OCI-LY1 (cell line): ENCODE results near the gene ATF2.

Experiments
- H2AFZ ChIP-seq: fragments of 200-600 bp; sonication (generic), shearing (Covaris generic); 2 replicates; pipeline ENCODE4 v1.6.0; 2014; ENCODE audit warnings: antibody characterized with exemption, mild to moderate bottlenecking, low read length
- H3F3A ChIP-seq: fragments of 200-600 bp; sonication (generic), shearing (Covaris generic); 2 replicates; pipeline ENCODE4 v1.6.0; 2014; ENCODE audit warnings: mild to moderate bottlenecking, antibody characterized with exemption, low read length, moderate library complexity; ENCODE audit not compliant: insufficient read depth
- H3K27ac ChIP-seq: fragments of 200-600 bp; sonication (generic); 2 replicates; pipeline ENCODE4 v1.5.1; 2014; ENCODE audit warnings: low read length, mixed run types, mild to moderate bottlenecking, low read depth; ENCODE audit not compliant: poor library complexity, severe bottlenecking
- H3K27me3 ChIP-seq: fragments of 200-600 bp; sonication (generic); 2 replicates; pipeline ENCODE4 v1.6.0; 2014; ENCODE audit warnings: antibody characterized with exemption, mild to moderate bottlenecking, low read length, moderate library complexity; ENCODE audit not compliant: insufficient read depth
- H3K36me3 ChIP-seq: fragments of 200-600 bp; sonication (generic); 2 replicates; pipeline ENCODE4 v1.6.1; 2014; ENCODE audit warnings: mild to moderate bottlenecking, antibody characterized with exemption, low read length, moderate library complexity, mixed read lengths; ENCODE audit not compliant: insufficient read depth
- H3K4me1 ChIP-seq: fragments of 200-600 bp; sonication (generic); 2 replicates; pipeline ENCODE4 v1.5.1; 2014; ENCODE audit warnings: mild to moderate bottlenecking, low read length, moderate library complexity; ENCODE audit not compliant: insufficient read depth, severe bottlenecking
- H3K4me2 ChIP-seq: fragments of 200-600 bp; sonication (generic), shearing (Covaris generic); 2 replicates; pipeline ENCODE4 v1.6.1; 2014; ENCODE audit warnings: low read length
- H3K4me3 ChIP-seq: fragments of 200-600 bp; sonication (generic); 2 replicates; pipeline ENCODE4 v1.5.1; 2014; ENCODE audit warnings: low read length, low read depth, mild to moderate bottlenecking, mixed read lengths; ENCODE audit not compliant: poor library complexity, severe bottlenecking
- H3K79me2 ChIP-seq: fragments of 200-600 bp; shearing (Covaris generic); 2 replicates; pipeline ENCODE4 v1.6.1; 2016; ENCODE audit warnings: mixed run types, low read length, mixed read lengths; ENCODE audit not compliant: insufficient read depth
- H3K9ac ChIP-seq: fragments of 200-600 bp; sonication (generic), shearing (Covaris generic); 2 replicates; pipeline ENCODE4 v1.6.1; 2014; ENCODE audit warnings: mild to moderate bottlenecking, low read length, mixed read lengths
- H3K9me2 ChIP-seq: fragments of 200-600 bp; sonication (generic), shearing (Covaris generic); 2 replicates; pipeline ENCODE4 v1.6.1; 2014; ENCODE audit warnings: low read depth, mild to moderate bottlenecking, low read length, mixed read lengths
- H3K9me3 ChIP-seq: fragments of 200-600 bp; shearing (Covaris generic); 2 replicates; pipeline ENCODE4 v1.6.1; 2014; ENCODE audit warnings: low read length, mixed read lengths
- H4K20me1 ChIP-seq: fragments of 200-600 bp; sonication (generic), shearing (Covaris generic); 2 replicates; pipeline ENCODE4 v1.6.0; 2016; ENCODE audit warnings: mild to moderate bottlenecking, low read length; ENCODE audit not compliant: insufficient read depth
- CTCF ChIP-seq: fragments of 200-600 bp; sonication (generic), shearing (Covaris generic); IDR thresholded peaks from 2 replicates; pipeline ENCODE4 v1.5.1; 2017; ENCODE audit warnings: mild to moderate bottlenecking, antibody characterized with exemption, low read length, moderate library complexity, mixed read lengths
- EZH2 ChIP-seq: fragments of 200-600 bp; sonication (generic), shearing (Covaris generic); IDR thresholded peaks from 2 replicates; pipeline ENCODE4 v1.8.0; 2017; ENCODE audit warnings: borderline replicate concordance, mixed run types, mild to moderate bottlenecking, antibody characterized with exemption, low read length, moderate library complexity, mixed read lengths

Gene ATF2

GRCh38 chr2:175176624-175177023 lies 8.6 kb upstream of the ATF2 start:
- Histone ChIP-seq H3K27me3 (no peaks in the 10 kb centered on the region), H3F3A (no peaks in the 10 kb centered on the region), H3K27ac (no peak overlapping the region), H3K4me2 (no peak overlapping the region), H3K4me3 (no peak overlapping the region), H3K9me2 (no peaks in the 10 kb centered on the region), H3K4me1 (peaks cover 11% of the 10 kb centered on the region), H3K9ac (no peak overlapping the region), H4K20me1 (no peaks in the 10 kb centered on the region), H3K79me2 (peaks cover 23% of the 10 kb centered on the region), H3K9me3 (no peaks in the 10 kb centered on the region), H2AFZ (no peak overlapping the region), H3K36me3 (peaks cover 79% of the 10 kb centered on the region)
- TF ChIP-seq EZH2 (no peak), CTCF (no peak)

DNA sequence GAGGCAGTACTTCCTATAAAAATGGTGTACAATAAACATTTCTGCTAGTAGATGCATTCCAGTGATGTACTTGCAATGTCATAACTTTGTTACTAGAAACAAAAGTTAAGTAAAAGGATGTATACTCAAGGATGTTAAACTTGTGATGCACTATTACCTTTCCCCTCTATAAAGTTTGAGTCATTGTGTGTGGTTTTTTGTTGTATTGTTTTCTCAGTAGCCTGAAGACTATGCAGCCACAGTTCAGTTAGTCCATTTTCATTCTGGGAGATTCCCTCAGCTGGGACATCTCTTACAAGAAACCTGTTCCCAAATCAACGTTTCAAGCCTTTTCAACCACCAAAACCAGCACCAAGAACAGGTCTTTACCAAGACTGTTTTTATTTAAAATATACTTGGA lies 7.9 kb upstream of the ATF2 start:
- H3K36me3 ChIP-seq, result peaks cover 76% of the 10 kb centered on the region
- H3K9me2 ChIP-seq, result no peaks in the 10 kb centered on the region
- H3K79me2 ChIP-seq, result peaks cover 18% of the 10 kb centered on the region
- H2AFZ ChIP-seq, result no peak overlapping the region
- TF ChIP-seq EZH2 (no peak), CTCF (no peak)
- H3K4me2 ChIP-seq, result no peak overlapping the region
- no peak overlapping the region for H3K4me3 ChIP-seq
- H3K9ac ChIP-seq, result no peak overlapping the region
- H4K20me1 ChIP-seq, result no peaks in the 10 kb centered on the region
- H3K27ac ChIP-seq, result no peak overlapping the region
- H3F3A ChIP-seq, result no peaks in the 10 kb centered on the region
- no peaks in the 10 kb centered on the region for H3K27me3 ChIP-seq
- H3K4me1 ChIP-seq, result peaks cover 11% of the 10 kb centered on the region
- no peaks in the 10 kb centered on the region for H3K9me3 ChIP-seq

- H3K4me3 ChIP-seq, result no peak overlapping the region
- H4K20me1 ChIP-seq, result no peaks in the 10 kb centered on the region
- H3K9me2 ChIP-seq, result no peaks in the 10 kb centered on the region
- no peak overlapping the region for H3K9ac ChIP-seq
- peaks cover 12% of the 10 kb centered on the region for H3K79me2 ChIP-seq
- no peak overlapping the region for H3K27ac ChIP-seq
- no peak overlapping the region for H3K4me2 ChIP-seq
- TF ChIP-seq CTCF (no peak), EZH2 (no peak)
- no peaks in the 10 kb centered on the region for H3K9me3 ChIP-seq
- no peak overlapping the region for H2AFZ ChIP-seq
- no peaks in the 10 kb centered on the region for H3F3A ChIP-seq
- H3K36me3 ChIP-seq, result peaks cover 71% of the 10 kb centered on the region
- H3K4me1 ChIP-seq, result peaks cover 10% of the 10 kb centered on the region
- H3K27me3 ChIP-seq, result no peaks in the 10 kb centered on the region
Measured at GRCh38 chr2:175175320-175175719, 7.3 kb upstream of the ATF2 start.
